H4 (cell line): Measurements from ENCODE around the gene CSNK2A3. TPM values are rescaled to one million over a fixed set of nuclear protein-coding genes. Genes with fewer than 3 reads are reported as not detected.
"Not testable (repeated sequence)": the region's sequence is repeated elsewhere in the genome, so short reads cannot be mapped to it uniquely, and the experiment has no call there.

Experiments used
- DNase-seq: peaks from one replicate; pipeline ENCODE4 v3.0.0-alpha.2; 2015; ENCODE audit warnings: low spot score
- total RNA-seq: library from RNA; depleted of rRNA; stranded (reverse); fragments of >200 nt; shearing (Covaris generic); gene quantifications from 2 replicates; pipeline ENCODE4 v1.2.3, GENCODE V29; 2014

Gene CSNK2A3
- total RNA-seq, 1 experiment from 2014 or later: 2.1 TPM

DNA sequence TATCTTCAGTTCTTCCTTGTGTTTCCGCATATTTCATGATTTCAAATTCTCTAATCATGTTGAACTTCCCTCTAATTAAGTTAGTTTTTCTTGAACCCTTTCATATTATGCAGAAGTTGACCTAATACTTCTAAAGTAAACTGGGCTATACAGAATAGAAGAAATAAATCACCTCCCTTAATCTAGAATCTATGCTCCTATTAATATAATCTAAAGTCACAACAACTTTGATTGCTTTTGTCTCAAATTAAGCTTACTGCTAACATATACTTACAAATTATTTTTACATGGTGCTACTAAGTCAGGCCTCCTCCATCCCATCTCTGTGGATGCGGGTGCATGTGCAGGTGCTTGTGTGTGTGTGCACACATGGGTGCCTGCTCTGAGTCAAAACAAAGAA, 27.3 kb upstream of the CSNK2A3 start:
- no peak for DNase-seq

DNA sequence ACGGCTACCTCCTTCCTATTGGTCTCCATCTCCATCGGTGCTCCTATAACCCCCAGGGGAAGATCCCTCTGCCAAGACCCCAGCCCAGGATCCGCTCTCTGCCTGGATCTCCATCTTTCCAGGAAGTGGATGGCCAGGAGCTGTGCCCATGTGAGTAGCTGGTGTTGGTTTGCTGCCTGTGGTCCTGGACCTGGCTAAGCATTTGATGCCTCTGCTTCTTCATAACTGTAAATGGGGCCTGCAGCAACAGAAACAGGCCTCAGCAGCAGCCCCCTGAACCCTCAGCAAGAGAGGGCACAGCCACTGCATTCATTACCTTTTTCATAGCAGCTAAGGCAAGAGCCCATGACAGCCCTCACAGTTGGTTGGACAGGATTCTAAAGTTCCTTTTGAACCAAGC, 26.6 kb upstream of the CSNK2A3 start:
- DNase-seq: no peak

- DNase-seq: no peak
Measured at GRCh38 chr11:11378184-11378940, 25.3 kb upstream of the CSNK2A3 start.

GRCh38 chr11:11374358-11375148, 21.5 kb upstream of the CSNK2A3 start:
- no peak for DNase-seq

DNA sequence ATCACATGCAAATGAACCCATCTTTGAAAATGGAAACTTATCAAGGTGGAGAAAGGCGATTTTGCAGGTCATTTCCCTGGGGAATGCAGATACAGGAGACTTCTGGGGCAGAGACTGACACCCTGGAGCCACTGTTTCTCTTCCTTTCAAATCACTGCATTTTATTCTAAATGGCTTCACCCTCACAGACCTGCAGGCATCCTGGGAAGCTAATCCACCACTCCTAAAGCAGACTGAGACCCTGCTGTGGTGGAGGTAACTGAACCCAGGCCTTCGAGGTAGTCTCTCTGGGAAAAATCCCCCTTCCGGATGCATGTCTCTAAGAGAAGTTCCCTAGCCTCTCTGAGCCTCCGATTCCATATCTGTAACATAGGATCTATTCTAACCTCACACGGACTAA, 20.9 kb upstream of the CSNK2A3 start:
- no peak for DNase-seq

- no peak for DNase-seq
Measured at GRCh38 chr11:11372461-11372860, 19.4 kb upstream of the CSNK2A3 start.

GRCh38 chr11:11370962-11371303, 17.9 kb upstream of the CSNK2A3 start:
- no peak for DNase-seq

GRCh38 chr11:11370255-11370961, 17.4 kb upstream of the CSNK2A3 start:
- no peak for DNase-seq

DNA sequence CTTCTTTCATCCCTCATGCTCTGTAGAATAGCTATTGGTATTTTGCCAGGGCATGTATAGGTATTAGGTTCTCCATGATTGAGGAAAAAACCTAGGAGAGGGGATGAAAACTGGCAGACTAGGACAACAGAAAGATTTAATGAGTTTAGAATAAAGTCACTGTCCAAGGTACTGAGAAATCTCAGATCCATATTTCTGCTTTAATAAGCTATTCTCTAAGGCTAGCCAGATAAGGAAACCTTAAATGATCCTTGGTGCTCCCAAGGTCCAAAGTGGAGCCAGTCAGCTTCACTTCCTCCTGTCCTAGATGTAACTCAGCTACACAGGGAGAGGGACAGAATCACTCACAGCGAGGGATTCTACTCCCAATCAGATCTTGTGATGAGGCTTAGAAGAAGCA, 13.7 kb upstream of the CSNK2A3 start:
- no peak for DNase-seq

GRCh38 chr11:11363674-11364073, 10.6 kb upstream of the CSNK2A3 start:
- no peak for DNase-seq

GRCh38 chr11:11359611-11360010, 6.6 kb upstream of the CSNK2A3 start:
- no peak for DNase-seq

GRCh38 chr11:11356842-11357241, 3.8 kb upstream of the CSNK2A3 start:
- DNase-seq: no peak

- not testable (repeated sequence) for DNase-seq
Measured at GRCh38 chr11:11351851-11352250, 1.2 kb downstream of the CSNK2A3 start.

DNA sequence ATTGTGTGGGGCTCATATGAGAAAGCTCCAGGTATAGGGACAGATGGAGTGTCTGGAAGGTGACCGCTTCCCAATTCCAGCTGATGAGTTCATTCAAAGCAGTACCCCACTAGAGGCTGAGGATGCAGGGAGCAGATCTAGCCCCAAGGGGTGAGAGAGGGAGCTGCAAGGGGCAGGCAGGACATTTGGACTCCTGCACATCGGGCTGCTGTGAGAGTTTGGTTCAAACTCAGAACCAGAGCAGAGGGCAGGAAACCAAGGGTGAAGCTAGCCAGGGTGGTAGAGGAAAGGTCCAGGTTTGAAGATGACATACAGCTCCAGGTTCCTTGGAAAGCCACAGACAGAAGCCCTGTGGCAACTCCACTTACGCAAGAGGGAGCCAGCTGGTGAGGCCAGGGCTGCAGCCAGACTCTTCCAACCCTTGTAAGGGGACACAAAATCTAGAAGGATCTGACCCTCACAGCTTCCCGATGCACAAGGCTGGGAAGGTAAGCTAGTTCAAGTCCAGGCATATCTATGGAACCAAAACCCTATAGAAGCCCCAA, 1.9 kb downstream of the CSNK2A3 start:
- no peak for DNase-seq

DNA sequence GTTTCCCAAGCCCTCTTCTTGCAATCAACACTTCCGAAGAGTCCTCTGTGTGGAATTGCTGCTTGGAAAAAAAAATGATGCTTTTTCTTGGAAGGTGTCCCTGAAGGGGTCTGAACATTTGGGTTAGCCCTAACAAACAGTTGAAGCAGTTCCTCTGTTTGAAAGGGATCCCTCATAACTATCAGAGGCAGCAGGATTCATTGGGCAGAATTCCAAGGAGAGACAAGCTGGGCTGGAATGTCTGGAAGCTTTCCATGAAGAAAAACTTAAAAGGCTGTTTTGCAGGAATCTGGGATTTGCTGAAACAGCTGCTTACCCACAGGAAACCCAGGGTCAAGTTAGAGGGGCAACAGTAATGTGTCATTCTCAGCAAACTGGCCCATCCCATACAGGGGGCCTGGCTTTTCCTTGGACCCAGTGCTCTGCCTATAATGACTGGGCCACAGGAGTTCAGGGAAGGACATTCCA, 3.1 kb downstream of the CSNK2A3 start:
- peak; percentile 62 for DNase-seq

- no peak for DNase-seq
Measured at GRCh38 chr11:11349106-11349825, 3.8 kb downstream of the CSNK2A3 start.

- DNase-seq: no peak
Measured at GRCh38 chr11:11348303-11348702, 4.7 kb downstream of the CSNK2A3 start.

DNA sequence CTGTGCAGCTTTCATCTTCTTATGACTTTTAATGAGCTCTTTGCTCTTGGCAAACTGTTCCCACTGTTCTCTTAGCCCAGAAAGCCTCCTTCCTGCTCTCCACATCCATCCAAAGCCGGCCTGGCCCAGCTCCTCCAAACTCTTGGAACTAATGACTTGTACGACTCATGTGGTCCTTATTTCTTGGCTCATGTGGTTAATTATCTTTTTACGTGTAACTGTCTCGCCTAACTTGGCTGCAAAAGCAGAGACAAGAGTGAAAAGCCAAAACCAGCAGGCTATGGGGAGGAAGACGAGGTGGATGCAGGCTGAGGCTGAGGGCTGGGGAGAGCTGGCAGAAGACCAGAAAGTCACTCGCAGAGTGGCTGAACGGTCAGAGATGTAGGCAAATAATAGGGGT, 5.5 kb downstream of the CSNK2A3 start:
- no peak for DNase-seq

- no peak for DNase-seq
Measured at GRCh38 chr11:11346303-11346702, 6.7 kb downstream of the CSNK2A3 start.

- DNase-seq: no peak
Measured at GRCh38 chr11:11345099-11345498, 8.0 kb downstream of the CSNK2A3 start.

- DNase-seq: no peak
Measured at GRCh38 chr11:11344045-11344444, 9.0 kb downstream of the CSNK2A3 start.

GRCh38 chr11:11338304-11338703, 14.7 kb downstream of the CSNK2A3 start:
- no peak for DNase-seq
